ENCODE data around the gene PTX4. TPM values are rescaled to one million over a fixed set of nuclear protein-coding genes. Genes with fewer than 3 reads are reported as not detected.

Gene PTX4
- total RNA-seq, 1 experiment from 2014 or later, result not detected

- no peak overlapping the region for H3K18ac ChIP-seq (ENCODE audit: insufficient read length, low read depth, low read length)
- H2BK20ac ChIP-seq (ENCODE audit: low read depth, low read length, poor library complexity, severe bottlenecking), result no peak overlapping the region
- no peak overlapping the region for H2BK12ac ChIP-seq (ENCODE audit: insufficient read length, low read depth, low read length)
- no peaks in the 10 kb centered on the region; the same call in 1 of the 2 replicates for H3K4me1 ChIP-seq (ENCODE audit: insufficient read depth, low read length)
- no peaks in the 10 kb centered on the region for H3K9me3 Mint-ChIP-seq
- no peak overlapping the region; a peak in 1 of 7 replicates for H3K27ac Mint-ChIP-seq
- H2AK5ac ChIP-seq (ENCODE audit: insufficient read length, low read length), result no peak overlapping the region
- no peaks in the 10 kb centered on the region; the same call in 1 of the 2 replicates for H3K27me3 Mint-ChIP-seq (ENCODE audit: low read depth)
- WGBS (ENCODE audit: extremely low coverage, insufficient read length, low lambda C conversion rate), result no CpG with 5 or more reads among the region's 25 CpGs
- no peaks in the 10 kb centered on the region; the same call in 1 of the 2 replicates for H3K79me2 ChIP-seq (ENCODE audit: insufficient read depth, low read length)
- no peak overlapping the region for H3K56ac ChIP-seq (ENCODE audit: insufficient read length, low read depth, low read length)
- H4K91ac ChIP-seq (ENCODE audit: insufficient read length, low read depth, low read length), result no peak overlapping the region
- no peak overlapping the region for H3K14ac ChIP-seq (ENCODE audit: insufficient read depth, low read length)
- no peak overlapping the region for H3K9ac ChIP-seq (ENCODE audit: extremely low read depth, insufficient read length, low read length)
- no peaks in the 10 kb centered on the region for H4K20me1 ChIP-seq (ENCODE audit: control insufficient read depth, insufficient read depth, insufficient read length)
- no peak overlapping the region for H3K4ac ChIP-seq (ENCODE audit: low read depth, low read length)
- H2AFZ ChIP-seq (ENCODE audit: low read length), result no peak overlapping the region
- H3K27me3 ChIP-seq (ENCODE audit: insufficient read depth, low read length), result no peaks in the 10 kb centered on the region
- peaks cover 3% of the 10 kb centered on the region for H3K23me2 ChIP-seq (ENCODE audit: insufficient read length, low read depth, low read length, poor library complexity, severe bottlenecking)
- H2BK120ac ChIP-seq (ENCODE audit: low read depth, low read length, poor library complexity, severe bottlenecking), result no peak overlapping the region
- no peak overlapping the region; a peak in 1 of 5 replicates for H3K4me3 Mint-ChIP-seq
- no peaks in the 10 kb centered on the region for H3K9me3 ChIP-seq (ENCODE audit: control insufficient read depth, low read depth, low read length)
- no peak overlapping the region for H3K4me2 ChIP-seq (ENCODE audit: insufficient read depth, insufficient read length, low read length)
- no peak overlapping the region for H3T11ph ChIP-seq (ENCODE audit: low read length)
- no peaks in the 10 kb centered on the region for H3K79me1 ChIP-seq (ENCODE audit: insufficient read depth, low read depth, low read length, poor library complexity, severe bottlenecking)
- H3K27ac ChIP-seq (ENCODE audit: insufficient read length, low read depth, low read length), result no peak overlapping the region
- no peak for DNase-seq
- no peak overlapping the region for H3K23ac ChIP-seq (ENCODE audit: insufficient read length, low read depth, low read length)
- H2BK5ac ChIP-seq (ENCODE audit: insufficient read length, low read length), result no peak overlapping the region
- TF ChIP-seq CTCF (conservative IDR thresholded peaks at IDR 0.05), result no peak
- peaks cover 4 to 12% of the 10 kb centered on the region in 2 experiments for H3K4me1 Mint-ChIP-seq
- H4K5ac ChIP-seq (ENCODE audit: insufficient read length, low read depth, low read length), result no peak overlapping the region
- H4K8ac ChIP-seq (replicated peaks; ENCODE audit: insufficient read length, low read depth, low read length), result no peak overlapping the region
- H2BK15ac ChIP-seq (ENCODE audit: low read depth, low read length), result no peak overlapping the region
- peaks cover 8 to 42% (median 42%) of the 10 kb centered on the region in 3 experiments; a peak in 6 of 7 replicates for H3K36me3 Mint-ChIP-seq (ENCODE audit: insufficient read depth in 1 of 3, low read depth in 3 of 3)
Observed at GRCh38 chr16:1496464-1496863, 7.7 kb upstream of the PTX4 start.

Data from H9 (cell line).